Upper lobe of right lung (tissue), 1 donor: ENCODE data around the gene SKIC2. TPM values are rescaled to one million over a fixed set of nuclear protein-coding genes. Genes with fewer than 3 reads are reported as not detected.

ENCODE experiments used
- ATAC-seq: fragments of 200-7000 bp; cut with Tn5 transposase; one replicate; pipeline ENCODE4 v1.9.1; 2020; ENCODE audit warnings: mild to moderate bottlenecking, moderate library complexity
- DNase-seq: peaks from one replicate; pipeline ENCODE4 v3.0.0-alpha.2; 2020
- H3K27ac ChIP-seq: fragments of 200-600 bp; one replicate; pipeline ENCODE4 v1.8.0; 2022
- H3K27me3 ChIP-seq: fragments of 200-600 bp; one replicate; pipeline ENCODE4 v1.8.0; 2022; ENCODE audit warnings: mild to moderate bottlenecking
- H3K36me3 ChIP-seq: fragments of 200-600 bp; one replicate; pipeline ENCODE4 v1.8.0; 2022
- H3K4me1 ChIP-seq: fragments of 200-600 bp; one replicate; pipeline ENCODE4 v1.8.0; 2022
- H3K4me3 ChIP-seq: fragments of 200-600 bp; one replicate; pipeline ENCODE4 v1.8.0; 2022; ENCODE audit warnings: mild to moderate bottlenecking
- H3K9me3 ChIP-seq: fragments of 200-600 bp; one replicate; pipeline ENCODE4 v1.8.0; 2022
- intact Hi-C: fragments of 100-400 bp; cut with DNase I; formaldehyde crosslinking; loops from one replicate; pipeline ENCODE4 v1.11.0; 2022
- total RNA-seq: library from RNA; stranded (reverse); fragmentation: NEBNext Ultra II Directional; extraction: Animal tissue kit (Norgen Biotek cat#: 25700); gene quantifications from one replicate; pipeline ENCODE4 v1.2.1, GENCODE V29; 2021
- TF ChIP-seq, protein P1 (sequence below): fragments of 200-600 bp; IDR thresholded peaks from one replicate; pipeline ENCODE4 v1.8.0; 2022; ENCODE audit warnings: antibody characterized with exemption
- donor health status: DM: no; HTN: yes; CAD: no; lungs with severe emphysema.

Gene SKIC2
- total RNA-seq, 1 donor from 2014 or later: 58.8 TPM

DNA sequence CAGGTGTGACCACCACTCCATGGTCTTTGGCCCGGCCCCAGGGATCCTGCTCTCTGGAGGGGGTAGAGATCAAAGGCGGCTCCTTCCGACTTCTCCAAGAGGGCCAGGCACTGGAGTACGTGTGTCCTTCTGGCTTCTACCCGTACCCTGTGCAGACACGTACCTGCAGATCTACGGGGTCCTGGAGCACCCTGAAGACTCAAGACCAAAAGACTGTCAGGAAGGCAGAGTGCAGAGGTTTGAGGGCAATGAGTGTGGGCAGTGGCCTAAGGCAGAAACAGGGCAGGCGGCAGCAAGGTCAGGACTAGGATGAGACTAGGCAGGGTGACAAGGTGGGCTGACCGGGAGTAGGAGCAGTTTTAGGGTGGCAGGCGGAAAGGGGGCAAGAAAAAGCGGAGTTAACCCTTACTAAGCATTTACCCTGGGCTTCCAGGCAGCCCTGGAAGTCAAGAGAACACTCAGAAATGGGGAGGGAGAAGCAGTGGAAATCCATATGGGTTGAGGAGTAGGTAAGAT lies 12.5 kb upstream of the SKIC2 start:
- peaks cover 14% of the 10 kb centered on the region for H3K4me1 ChIP-seq
- ATAC-seq: no peak
- H3K4me3 ChIP-seq: peak overlapping the region; percentile 23
- H3K9me3 ChIP-seq: no peaks in the 10 kb centered on the region
- peak overlapping the region; percentile 84 for H3K27ac ChIP-seq
- TF ChIP-seq, protein P1, sequence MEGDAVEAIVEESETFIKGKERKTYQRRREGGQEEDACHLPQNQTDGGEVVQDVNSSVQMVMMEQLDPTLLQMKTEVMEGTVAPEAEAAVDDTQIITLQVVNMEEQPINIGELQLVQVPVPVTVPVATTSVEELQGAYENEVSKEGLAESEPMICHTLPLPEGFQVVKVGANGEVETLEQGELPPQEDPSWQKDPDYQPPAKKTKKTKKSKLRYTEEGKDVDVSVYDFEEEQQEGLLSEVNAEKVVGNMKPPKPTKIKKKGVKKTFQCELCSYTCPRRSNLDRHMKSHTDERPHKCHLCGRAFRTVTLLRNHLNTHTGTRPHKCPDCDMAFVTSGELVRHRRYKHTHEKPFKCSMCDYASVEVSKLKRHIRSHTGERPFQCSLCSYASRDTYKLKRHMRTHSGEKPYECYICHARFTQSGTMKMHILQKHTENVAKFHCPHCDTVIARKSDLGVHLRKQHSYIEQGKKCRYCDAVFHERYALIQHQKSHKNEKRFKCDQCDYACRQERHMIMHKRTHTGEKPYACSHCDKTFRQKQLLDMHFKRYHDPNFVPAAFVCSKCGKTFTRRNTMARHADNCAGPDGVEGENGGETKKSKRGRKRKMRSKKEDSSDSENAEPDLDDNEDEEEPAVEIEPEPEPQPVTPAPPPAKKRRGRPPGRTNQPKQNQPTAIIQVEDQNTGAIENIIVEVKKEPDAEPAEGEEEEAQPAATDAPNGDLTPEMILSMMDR: no peak
- peaks cover 12% of the 10 kb centered on the region for H3K36me3 ChIP-seq
- intact Hi-C loops: no loop called here
- H3K27me3 ChIP-seq: no peaks in the 10 kb centered on the region
- DNase-seq: no peak

DNA sequence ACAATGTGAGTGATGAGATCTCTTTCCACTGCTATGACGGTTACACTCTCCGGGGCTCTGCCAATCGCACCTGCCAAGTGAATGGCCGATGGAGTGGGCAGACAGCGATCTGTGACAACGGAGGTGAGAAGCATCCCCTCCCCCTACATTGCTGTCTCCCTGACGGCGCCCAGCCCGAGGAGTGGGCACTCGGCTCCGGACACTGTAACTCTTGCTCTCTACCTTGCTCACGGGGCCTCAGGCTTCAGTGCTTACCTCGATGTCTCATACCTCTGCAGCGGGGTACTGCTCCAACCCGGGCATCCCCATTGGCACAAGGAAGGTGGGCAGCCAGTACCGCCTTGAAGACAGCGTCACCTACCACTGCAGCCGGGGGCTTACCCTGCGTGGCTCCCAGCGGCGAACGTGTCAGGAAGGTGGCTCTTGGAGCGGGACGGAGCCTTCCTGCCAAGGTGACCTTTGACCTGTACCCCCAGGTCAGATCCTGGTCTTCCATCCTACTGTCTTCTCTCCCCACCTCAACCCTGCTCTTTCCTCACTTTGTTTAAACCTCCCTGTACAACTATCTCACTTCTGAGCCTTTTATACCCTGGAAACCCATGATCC lies 11.8 kb upstream of the SKIC2 start:
- ATAC-seq (no peak), DNase-seq (no peak)
- Histone ChIP-seq H3K4me1 (peaks cover 14% of the 10 kb centered on the region), H3K36me3 (peaks cover 19% of the 10 kb centered on the region), H3K4me3 (no peak overlapping the region), H3K9me3 (no peaks in the 10 kb centered on the region), H3K27ac (no peak overlapping the region), H3K27me3 (no peaks in the 10 kb centered on the region)
- TF ChIP-seq, protein P1: no peak
- intact Hi-C loops: no loop called here

- H3K4me3 ChIP-seq: no peak overlapping the region
- no peaks in the 10 kb centered on the region for H3K9me3 ChIP-seq
- H3K27me3 ChIP-seq: no peaks in the 10 kb centered on the region
- peaks cover 24% of the 10 kb centered on the region for H3K36me3 ChIP-seq
- no peak overlapping the region for H3K27ac ChIP-seq
- DNase-seq: no peak
- no peak for ATAC-seq
- TF ChIP-seq, protein P1: no peak
- intact Hi-C loops: no loop called here
- peaks cover 14% of the 10 kb centered on the region for H3K4me1 ChIP-seq
Measured at GRCh38 chr6:31947864-31948263, 11.1 kb upstream of the SKIC2 start.

DNA sequence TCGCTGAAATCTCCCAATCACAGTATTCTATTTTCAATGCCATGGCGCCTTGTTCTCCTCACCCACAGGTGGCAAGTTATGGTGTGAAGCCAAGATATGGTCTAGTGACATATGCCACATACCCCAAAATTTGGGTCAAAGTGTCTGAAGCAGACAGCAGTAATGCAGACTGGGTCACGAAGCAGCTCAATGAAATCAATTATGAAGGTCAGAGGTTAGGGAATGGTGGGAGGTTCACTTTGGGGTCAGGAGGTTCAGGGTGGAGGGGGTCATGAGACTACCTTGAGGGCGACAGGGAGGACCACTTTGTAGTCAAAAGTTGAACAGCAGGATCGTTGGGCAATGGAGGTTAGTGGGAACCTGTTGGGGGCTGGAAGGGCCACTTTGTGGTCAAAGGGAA lies 10.7 kb upstream of the SKIC2 start:
- Histone ChIP-seq H3K9me3 (no peaks in the 10 kb centered on the region), H3K4me3 (no peak overlapping the region), H3K27ac (no peak overlapping the region), H3K27me3 (no peaks in the 10 kb centered on the region), H3K36me3 (peaks cover 29% of the 10 kb centered on the region), H3K4me1 (peaks cover 14% of the 10 kb centered on the region)
- TF ChIP-seq, protein P1: no peak
- no peak for ATAC-seq
- intact Hi-C loops: no loop called here
- no peak for DNase-seq

DNA sequence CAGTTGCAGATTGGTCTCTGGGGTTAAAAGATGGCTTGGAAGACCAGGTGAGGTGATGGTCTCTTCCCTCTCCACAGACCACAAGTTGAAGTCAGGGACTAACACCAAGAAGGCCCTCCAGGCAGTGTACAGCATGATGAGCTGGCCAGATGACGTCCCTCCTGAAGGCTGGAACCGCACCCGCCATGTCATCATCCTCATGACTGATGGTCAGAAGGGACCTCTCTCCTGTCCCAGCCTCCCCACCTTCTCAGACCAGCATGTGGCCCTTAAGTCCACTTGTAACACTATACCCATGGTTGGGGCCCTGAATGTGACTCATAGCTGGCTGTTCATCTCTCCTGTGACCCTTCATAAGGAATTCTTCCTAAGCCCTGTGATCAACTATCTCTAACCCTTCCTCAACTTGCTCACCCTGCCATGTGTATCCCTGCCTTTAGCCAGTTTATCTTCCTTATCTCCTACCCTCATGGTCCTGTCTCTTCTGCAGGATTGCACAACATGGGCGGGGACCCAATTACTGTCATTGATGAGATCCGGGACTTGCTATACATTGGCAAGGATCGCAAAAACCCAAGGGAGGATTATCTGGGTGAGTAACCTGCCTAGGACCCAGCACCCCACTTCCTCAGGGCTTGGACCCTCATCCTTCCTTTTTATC lies 10.1 kb upstream of the SKIC2 start:
- no peak for ATAC-seq
- peaks cover 34% of the 10 kb centered on the region for H3K36me3 ChIP-seq

More for the DNA sequence above, 10.1 kb upstream of the SKIC2 start:
- no peaks in the 10 kb centered on the region for H3K27me3 ChIP-seq
- TF ChIP-seq, protein P1: no peak
- intact Hi-C loops: no loop called here
- no peaks in the 10 kb centered on the region for H3K9me3 ChIP-seq
- H3K4me1 ChIP-seq: peaks cover 14% of the 10 kb centered on the region
- DNase-seq: no peak
- H3K27ac ChIP-seq: no peak overlapping the region
- H3K4me3 ChIP-seq: no peak overlapping the region
